Measurements from ENCODE around the gene SUPT3H.

- TF ChIP-seq YY1 (IDR thresholded peaks at IDR 0.05; ENCODE audit: insufficient read depth, insufficient read length), result no peak
- TF ChIP-seq ZNF274 (IDR thresholded peaks at IDR 0.05; ENCODE audit: low read depth, low read length), result no peak
Observed at GRCh38 chr6:45105170-45105820, 272.4 kb downstream of the SUPT3H start.
